ENCODE measurements around the gene ATP5MG.

ATP5MG gene

DNA sequence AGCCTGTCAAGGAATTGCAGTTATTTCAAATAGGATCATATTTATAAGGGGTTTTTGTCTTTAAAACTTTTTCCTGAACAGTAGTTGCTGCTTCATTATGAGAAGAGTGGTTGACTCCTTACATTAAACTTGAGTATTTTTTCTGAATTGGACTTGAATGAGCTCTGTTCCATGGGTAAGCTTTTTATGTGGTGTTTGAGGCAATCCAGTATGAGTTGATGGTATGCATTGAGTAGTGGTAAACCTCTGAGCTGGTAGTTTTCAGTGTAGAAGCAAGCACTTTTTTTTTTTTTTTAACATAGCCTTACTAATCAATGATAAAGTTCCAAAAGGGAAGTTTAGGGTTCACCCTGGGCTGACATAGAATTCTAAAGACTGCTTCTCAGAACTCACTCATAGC, 38.2 kb downstream of the ATP5MG start:
- DNase-seq (ENCODE audit: extremely low read depth in 1 of 2, low read depth in 1 of 2) = no peak

DNA sequence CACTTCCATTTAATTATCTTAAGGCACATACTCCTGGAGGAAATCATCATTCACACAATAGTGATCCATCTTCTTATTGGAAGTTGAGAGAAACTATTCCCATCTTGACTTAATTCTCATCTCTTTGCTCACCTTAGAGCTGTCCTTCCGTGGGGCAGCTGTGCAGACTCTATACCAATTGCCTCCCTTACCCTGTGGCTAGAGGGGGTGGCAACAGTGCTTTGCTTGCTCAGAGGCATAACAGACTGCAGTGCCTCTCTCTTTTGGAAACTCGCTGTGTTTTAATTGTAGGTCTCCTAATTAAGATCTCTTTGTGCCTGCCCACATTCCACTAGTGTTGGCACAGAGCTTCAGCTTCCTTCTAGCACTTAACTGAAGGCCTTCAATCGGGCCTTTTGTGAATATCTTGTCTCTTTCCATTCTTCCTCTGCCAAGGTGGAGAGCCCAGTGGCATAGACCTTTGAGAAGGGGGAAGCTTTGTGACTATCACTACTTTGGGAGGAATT, 40.4 kb downstream of the ATP5MG start:
- DNase-seq (ENCODE audit: extremely low read depth in 1 of 2, low read depth in 1 of 2) = no peak

DNA sequence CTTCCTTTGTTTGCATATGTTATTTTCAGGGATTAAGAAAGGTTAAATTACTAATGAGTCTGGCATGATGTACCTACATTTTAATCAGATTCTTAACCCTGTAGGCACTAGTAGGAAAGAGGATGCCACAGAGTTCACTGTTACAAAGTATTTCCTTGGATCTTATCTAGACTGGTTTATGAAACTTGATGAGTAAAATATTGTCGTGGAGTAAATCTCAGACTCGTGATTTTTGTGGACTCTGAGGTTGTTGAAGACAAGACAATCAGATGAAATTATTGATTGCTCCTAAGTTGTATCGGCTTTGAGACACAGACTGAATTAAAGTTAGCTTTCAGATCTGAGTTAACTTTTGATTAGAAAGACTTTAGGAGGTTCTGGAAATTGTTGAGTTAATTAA, 40.9 kb downstream of the ATP5MG start:
- DNase-seq (ENCODE audit: extremely low read depth in 1 of 2, low read depth in 1 of 2) = no peak

DNA sequence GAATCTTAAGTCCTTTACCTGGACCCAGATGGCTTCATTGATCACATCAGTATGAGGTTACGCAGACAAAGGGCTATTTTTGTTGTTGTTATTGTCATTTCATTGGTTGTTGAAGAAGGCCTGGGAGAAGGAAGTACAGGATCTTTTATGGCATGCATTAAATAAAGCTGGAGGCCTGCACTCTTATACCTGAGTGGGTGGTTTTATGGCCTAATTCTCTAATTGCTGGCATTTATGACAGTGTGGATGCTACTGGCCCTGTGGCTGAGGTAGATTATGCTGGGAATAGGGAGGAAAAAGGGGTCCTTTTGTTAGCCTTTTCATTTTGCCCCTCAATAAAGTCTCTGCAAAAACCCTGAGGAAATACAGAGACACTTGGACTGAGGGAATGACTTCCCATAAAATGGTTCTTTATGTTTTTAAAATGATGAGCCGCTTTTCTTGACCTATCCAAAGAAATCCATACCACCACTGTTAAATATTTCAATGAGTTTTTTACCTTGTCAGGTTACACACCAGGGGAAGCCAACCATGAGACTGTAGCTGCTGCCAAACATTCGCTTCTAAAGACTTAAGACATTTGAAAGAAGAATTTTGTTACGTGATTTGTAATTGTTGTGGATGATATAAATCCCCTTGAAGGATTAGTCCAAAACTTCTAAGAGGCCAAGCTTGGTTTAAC, 41.6 kb downstream of the ATP5MG start:
- no peak for DNase-seq (ENCODE audit: extremely low read depth in 1 of 2, low read depth in 1 of 2)

DNA sequence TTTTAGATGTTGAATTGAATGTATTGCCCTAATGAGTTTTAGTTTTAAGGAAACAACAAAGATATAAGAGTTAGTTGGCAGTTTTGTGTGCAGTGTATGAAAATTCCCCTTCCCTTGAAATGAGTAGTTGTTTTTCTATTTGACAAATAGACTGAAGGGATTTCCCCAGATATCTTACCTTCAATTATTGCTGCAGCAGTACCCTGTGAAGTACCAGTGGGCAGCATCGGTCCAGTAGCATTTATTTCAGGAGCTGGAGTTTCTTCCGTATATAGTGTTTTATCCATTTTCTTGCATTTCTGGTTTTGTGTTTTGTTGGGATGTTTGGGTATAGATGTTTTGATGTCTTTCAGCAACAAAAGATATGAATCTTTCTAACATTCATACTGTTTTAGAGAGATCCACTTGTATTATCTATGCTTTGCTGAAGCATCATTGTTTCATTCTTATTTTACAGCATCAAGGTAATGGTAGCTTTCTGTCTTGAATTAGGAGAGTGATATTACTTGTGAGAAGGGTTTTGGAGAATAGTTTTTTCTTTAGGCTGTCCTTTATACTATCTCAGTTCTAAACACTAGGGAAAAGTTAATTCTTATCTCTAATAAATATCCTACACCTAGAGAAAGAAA, 42.3 kb downstream of the ATP5MG start:
- DNase-seq (ENCODE audit: extremely low read depth in 1 of 2, low read depth in 1 of 2) = no peak

DNA sequence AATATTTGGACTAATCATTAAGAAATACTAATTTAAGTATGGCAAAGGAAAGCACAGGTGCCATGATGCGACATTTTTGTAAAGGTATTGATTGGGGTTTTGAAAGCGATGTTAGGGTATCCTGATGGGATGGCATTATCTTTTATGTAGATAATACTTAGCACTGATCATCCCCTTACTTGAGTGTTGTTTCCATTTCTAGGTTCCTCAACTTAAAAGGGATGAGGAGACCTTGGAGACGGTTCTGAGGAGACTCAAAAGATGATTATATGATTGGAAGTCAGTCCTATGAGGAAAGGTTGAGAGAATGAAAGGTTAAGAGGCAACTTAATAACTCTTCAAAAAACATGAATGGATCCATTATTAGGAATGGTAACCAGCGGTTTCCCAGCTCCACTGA, 46.0 kb downstream of the ATP5MG start:
- no peak for DNase-seq (ENCODE audit: extremely low read depth in 1 of 2, low read depth in 1 of 2)

DNA sequence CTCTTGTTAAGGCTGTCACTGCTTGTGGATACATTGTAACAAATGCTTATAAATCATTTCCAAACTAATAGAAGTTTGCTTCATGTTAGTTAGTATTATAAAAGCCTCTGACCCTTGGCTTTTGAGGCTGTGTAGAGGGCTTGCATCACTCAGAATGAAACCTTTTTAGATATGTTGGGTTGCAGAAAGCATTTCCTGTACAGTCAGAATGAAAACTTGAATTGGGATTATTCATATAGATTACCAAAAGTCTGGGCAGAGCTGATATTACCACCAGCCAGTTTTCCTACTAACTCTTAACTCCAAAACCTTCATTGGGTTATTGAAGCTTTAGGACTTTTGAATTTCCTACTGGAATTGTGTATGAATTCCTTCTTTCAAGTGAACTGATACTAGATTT, 46.9 kb downstream of the ATP5MG start:
- no peak for DNase-seq (ENCODE audit: extremely low read depth in 1 of 2, low read depth in 1 of 2)

DNA sequence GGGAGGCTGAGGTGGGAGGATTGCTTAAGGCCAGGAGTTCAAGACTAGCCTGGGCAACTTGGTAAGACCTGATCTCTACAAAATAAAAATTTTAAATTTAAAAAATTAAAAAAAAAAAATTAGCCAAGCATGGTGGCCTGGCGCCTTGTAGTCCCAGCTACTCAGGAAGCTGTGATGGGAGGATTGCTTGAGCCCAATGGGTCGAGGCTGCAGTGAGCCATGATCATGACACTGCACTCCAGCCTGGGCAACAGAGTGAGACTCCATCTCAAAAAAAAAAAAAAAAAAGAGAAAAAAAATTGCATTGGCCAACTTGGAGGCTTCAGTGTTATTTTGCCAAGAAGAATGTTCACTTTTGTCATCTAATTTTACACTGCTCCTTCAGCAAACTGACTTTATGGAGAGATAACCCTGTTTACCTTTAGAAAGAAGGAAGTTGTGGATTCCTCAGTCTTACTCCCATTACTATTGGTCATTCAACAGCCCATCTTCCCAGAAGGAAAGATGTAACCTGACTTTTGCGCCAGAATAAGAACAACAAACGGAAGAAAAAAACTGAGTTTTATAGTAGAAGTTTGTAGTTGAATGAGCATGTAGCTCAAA, 48.0 kb downstream of the ATP5MG start:
- DNase-seq (ENCODE audit: extremely low read depth in 1 of 2, low read depth in 1 of 2) = no peak

DNA sequence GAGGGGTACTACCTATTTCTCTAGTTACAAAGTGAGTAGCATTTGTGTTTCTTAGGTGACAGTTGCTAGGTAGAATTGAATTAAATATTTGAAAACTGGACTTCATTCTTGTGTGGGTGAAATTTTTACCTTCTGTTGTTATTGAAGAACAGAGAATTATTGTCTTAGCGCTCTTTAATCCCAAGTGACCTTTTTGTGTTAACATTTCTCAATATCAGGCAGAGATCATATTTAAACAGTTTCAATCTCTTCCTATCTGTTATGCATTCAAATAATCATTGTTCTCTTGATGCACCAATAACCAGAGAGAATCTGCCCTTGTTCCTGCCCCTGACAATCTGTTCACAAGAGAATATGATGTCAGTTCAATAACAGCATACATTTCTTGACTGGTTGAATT, 49.0 kb downstream of the ATP5MG start:
- no peak for DNase-seq (ENCODE audit: extremely low read depth in 1 of 2, low read depth in 1 of 2)
